Embryonic facial prominence (tissue), 1 donor: ENCODE results near the gene TAS1R2.
"Not testable (repeated sequence)": the region's sequence is repeated elsewhere in the genome, so short reads cannot be mapped to it uniquely, and the experiment has no call there.

ENCODE experiments used
- DNase-seq: peaks from one replicate; pipeline ENCODE4 v3.0.0-alpha.2; 2016; ENCODE audit errors: extremely low spot score

The TAS1R2 gene

DNA sequence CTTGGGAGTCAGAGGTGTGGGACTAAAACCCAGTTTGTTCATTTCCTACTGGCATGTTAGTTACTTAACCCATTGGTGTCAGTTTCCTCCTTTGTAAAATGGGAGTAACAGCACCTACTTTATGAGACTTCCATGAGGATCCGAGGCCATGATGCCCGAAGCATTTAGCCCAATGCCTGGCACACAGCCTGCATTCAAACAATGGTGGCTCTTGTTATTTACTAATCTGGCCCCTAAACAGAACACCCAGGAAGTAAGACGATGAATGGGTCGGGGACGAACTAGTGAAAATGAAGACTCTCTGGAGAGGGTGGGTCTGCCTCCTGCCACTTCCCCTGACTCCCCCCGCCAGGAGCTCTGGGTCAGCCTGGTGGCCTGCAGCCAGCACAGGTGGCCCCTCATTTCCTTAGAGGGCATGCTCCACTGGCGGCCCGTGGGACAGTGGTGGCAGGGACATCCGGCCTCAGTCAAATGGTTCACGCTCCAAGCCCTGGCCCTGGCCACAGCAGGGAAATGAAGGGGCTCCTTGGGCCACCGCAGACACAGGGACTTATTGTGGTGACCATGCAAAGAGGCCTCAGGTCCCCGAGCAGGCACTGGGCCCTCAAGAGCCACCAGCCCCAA is 9.5 kb upstream of the TAS1R2 start:
- DNase-seq = no peak

DNA sequence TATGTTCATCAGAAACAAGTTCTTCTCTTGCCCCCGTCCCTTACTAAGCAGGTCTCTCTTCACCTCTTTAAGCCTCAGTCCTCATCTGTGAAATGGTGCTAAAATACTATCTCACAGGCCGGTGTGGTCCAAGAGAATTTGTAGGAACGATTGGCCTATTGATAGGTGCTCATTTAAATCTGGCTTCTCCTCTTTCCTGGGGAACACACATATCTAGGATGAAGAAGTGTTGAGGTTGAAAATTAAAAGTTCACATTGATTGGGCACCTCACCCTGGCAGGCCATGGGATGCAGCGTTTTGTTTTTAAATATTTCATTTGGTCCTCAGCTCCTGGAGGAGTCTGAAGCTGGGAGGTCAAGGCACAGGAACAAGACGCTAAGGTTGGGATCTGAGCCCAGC is 8.9 kb upstream of the TAS1R2 start:
- no peak for DNase-seq

DNA sequence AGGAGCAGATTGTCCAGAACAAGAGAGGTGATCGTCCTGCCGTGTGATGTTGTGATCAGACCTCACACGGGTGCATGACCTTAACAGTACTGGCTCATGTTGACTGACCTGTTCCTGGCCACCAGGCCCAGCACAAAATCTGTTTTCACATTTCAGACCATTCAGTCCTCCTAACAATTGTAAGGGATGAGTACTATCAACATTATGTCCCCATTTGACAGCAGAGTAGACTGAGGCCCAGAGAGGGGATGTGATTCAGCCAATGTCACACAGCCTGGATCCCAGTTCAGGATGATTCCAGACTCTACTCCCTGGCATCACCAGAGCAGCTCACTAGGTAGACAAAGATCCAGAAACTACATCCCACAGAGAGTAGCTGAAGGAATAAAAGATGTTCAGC is 7.4 kb upstream of the TAS1R2 start:
- DNase-seq = no peak

DNA sequence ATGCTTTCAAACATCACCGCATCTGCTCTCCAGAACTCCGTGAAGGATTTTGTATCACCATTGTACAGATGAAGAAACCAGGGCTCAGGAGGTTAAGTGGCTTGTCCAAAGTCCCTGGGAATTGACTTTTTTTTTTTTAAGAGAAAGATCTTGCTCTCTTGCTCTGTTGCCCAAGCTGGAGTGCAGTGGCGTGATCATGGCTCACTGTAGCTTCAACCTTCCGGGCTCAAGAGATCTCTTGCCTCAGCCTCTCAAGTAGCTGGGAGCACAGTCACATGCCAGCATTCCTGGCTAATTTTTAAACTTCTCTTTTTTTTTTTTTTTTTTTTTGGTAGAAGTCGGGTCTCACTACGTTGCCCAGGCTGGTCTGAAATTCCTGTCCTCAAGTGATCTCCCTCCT is 6.9 kb upstream of the TAS1R2 start:
- no peak for DNase-seq

DNA sequence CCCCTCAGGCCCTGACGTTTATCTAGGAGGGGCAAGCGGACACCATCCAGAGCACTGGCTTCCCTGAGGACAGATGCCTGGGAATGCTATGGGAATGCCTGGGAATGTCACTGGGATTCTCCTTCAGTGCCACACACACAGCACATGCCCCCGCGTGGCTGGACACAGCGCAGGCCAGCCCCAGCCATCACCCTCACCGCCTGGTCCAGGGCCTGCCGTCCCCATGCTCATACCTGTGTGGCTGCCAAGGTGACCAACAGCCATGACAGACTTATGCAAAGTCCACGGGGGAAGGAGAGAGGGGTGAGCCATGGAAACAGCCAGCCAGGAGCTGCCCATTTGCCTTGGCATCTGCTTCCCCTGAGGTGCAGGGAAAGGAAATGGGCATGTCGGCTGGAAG is 5.7 kb upstream of the TAS1R2 start:
- DNase-seq = no peak

DNA sequence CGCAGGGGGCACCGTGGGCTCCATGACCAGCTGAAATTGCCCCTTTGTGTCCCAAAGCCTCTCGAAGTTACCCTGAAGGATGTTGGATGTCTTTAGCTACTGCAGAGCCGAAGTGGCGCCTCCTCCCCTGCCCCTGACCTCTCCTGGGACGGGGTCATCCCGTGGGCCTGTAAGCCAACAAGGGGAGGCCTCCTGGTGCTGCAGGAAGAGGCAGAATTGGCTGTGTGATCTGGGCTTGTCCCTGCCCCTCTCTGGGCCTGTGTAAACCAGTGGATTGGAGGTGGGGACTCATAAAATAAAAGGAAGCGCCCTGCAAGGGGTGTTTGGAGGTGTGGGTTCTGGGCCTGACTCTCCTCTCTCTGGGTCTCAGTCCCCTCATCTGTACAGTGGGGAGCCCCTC is 2.1 kb upstream of the TAS1R2 start:
- DNase-seq = no peak

DNA sequence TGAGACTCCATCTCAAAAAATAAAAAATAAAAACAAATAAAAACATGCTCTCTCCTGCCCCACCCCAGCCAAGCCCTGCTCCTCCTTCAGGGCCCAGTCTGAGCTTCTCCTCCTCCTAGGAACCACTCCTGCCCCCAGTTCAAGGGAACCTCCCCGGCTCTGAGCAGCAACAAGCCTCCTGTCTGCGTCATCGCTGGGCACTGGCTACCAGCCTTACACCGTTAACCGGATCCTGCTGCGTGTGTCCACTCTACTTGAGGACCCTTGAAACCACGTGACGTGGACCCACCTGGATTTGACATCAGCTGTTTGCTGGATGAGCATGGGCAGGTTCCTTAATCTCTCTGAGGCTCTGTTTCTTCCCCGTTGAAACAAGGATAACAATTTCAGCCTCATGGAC is 1.6 kb upstream of the TAS1R2 start:
- no peak for DNase-seq

DNA sequence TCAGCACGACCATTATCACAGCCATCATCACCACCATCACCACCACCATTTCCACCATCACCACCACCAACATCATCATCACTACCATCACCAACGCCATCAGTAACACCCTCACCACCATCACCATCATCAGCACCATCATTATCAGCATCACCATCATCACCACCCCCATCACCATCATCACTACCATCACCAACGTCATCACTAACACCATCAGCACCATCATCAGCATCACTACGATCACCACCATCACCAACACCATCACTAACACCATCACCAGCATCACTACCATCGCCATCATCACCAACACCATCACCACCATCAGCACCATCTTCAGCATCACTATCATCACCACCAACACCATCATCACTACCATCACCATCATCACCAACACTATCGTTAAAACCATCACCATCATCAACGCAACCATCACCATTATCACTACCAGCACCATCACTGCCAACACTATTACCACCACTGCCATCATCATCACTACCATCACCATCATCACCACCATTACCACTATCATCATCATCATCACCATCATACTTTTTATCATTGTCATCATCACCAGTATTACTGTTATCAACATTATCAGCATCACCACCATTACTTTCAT is 1.3 kb downstream of the TAS1R2 start:
- DNase-seq = no peak

DNA sequence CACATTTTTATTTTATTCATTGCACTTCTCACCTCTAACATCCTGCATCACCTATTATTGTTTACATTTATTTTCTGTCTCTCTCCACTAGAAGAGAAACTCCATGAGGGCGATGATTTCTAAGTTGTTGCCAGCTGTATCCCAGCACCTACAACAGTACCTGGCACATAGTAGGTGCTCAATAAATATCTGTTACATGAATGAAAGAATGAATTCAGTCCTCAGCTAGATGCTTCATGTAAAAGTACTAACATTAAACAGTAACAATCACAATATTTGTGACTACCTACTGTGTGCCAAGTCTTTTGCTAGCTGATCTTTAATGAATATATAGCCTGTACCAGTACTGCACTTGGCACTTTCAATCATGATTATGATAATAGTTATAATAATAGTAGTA is 3.0 kb downstream of the TAS1R2 start:
- no peak for DNase-seq

DNA sequence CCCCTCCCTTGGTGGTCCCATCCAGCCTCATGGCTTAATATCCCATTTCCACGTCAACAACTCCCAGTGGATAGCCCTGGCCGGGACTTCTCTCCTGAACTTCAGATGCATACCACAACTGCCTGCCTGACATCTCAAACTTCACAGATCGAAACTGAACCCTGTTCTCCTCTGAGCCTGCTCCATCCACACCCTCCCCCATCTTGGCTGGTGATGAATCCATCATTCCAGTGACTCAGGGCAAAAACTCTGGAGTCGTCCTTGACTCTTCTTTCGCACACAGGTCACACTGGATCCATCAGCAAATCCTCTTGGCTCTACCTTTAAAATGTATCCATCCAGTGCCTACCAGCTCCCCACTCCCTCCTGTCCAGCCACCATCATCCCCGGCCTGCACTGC is 3.9 kb downstream of the TAS1R2 start:
- no peak for DNase-seq

DNA sequence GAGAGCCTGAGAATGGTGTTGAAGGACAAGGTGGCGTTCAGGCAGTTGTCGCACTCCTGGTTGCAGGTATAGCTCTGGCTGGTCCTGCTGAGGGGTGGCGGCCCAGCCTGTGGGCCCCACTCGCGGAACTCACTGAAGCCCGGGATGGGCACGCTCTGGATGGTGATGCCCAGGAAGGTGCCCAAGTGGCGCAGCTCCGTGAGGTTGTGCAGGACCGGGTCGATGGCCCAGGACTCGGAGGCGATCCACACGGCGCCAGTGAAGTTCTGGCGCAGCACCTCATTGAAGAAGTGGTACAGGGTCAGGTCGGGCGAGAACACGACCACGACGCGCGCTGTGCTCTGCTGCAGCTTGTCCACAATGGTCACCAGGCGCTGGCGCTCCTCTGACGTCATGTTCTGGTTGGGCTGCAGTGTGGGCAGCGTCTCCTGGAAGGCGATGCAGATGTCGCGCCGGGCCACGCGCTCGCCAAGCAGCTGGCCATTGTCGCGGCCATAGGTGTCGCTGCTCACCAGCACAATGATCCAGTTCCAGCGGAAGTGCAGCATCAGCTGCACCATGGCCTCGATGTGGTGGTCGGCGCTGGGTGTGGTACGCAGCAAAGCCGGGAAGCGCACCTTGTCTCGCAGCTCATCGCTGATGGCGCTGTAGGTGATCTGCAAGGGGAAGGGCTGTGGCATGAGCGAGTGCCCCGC is 5.0 kb downstream of the TAS1R2 start:
- no peak for DNase-seq

DNA sequence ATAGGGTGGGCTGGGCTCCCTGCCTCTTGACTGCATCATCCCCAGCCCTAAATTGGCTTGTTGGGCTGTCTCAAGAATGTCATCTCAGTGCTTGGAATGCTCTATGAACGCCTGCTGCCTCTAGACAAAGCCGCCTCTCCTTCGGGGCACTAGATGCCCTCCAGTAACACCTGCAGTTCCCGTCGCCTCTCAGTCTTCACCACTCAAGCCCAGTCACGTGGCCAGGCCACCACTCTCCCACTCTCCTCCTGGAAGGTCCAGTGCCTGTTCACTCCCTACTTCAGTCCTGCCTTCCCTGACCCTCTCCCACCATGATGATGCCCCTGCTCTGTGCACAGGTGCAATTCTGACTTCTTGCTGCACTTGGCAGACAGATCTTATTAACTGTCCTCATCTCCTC is 7.0 kb downstream of the TAS1R2 start:
- no peak for DNase-seq

DNA sequence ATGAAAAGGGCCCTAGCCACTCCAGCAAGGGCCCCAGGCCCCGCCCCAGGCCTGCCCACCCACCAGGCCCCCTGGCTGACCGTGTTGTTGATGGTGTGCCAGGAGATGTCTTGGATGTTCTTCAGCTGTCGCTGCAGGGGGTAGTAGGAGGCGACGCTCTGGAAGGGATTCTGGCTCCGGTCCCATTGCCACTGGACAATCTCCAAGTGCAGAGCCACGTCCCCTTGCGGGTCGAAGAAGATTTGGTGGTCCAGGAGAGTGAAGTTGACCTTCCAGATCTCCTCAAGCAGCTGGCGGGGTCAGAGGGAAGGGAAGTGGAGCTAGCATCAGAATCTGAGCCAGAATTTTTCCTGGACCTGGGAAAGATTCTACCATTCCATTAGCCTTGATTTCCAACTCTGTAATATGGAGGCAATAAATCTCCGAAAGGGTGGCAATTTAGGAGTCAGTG is 10.2 kb downstream of the TAS1R2 start:
- DNase-seq = no peak

DNA sequence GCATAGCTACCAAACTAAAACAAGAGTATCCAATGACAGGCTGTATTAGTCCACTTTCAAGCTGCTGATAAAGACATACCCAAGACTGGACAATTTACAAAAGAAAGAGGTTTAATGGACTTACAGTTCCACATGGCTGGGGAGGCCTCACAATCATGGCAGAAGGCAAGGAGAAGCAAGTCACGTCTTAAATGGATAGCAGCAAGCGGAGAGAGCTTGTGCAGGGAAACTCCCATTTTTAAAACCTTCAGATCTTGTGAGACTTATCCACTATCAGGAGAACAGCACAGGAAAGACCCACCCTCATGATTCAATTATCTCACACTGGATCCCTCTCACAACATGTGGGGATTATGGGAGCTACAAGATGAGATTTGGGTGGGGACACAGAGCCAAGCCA is 11.7 kb downstream of the TAS1R2 start:
- DNase-seq = not testable (repeated sequence)

DNA sequence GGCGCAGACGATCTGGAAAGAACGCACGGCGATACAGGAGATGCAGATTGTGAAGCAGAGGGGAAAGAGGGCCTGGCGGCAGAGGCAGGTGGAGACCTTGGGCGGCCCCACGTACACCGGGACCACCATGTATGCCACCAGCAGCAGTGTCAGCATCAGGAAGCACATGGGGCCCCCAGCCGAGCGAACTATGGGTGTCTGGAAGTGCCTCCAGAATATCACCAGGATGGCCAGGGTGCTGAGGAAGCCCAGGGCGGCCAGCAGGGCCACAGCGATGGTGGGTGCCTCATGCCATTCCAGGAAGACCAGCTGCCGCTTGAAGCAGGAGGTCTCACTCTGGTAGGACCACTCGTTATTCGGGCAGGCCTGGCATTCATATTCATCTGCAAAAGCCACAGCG is 19.3 kb downstream of the TAS1R2 start:
- DNase-seq = no peak

DNA sequence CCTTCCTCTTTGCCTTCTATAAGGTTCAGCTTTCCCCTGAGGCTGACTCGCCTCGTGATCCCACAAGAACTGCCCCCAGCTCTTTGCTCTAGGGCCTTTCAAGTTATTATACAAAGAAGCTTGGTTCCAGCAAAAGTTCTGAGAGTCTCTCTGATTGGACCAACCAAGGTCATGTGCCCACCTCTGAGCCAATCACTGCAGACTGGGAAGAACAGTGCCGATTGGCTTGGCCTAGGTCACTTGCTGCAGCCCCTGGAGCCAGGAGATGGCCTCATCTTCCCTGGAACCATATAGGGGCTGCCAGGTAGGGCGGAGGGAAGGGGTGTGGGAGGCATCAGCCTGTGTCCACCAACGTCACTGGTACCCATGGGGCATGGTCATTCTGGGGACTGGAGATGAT is 22.8 kb downstream of the TAS1R2 start:
- no peak for DNase-seq

DNA sequence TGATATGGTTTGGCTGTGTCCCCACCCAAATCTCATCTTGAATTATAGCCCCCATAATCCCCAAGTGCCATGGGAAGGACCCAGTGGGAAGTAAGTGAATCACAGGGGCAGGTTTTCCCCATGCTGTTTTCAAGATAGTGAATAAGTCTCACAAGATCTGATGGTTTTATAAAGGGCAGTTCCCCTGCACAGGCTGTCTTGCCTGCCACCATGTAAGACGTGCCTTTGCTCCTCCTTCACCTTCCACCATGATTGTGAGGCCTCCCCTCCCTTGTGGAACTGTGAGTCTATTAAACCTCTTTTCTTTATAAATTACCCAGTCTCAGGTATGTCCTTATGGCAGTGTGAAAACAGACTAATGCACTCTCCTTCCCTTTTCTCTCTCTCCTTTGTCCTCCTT is 27.1 kb downstream of the TAS1R2 start:
- not testable (repeated sequence) for DNase-seq

DNA sequence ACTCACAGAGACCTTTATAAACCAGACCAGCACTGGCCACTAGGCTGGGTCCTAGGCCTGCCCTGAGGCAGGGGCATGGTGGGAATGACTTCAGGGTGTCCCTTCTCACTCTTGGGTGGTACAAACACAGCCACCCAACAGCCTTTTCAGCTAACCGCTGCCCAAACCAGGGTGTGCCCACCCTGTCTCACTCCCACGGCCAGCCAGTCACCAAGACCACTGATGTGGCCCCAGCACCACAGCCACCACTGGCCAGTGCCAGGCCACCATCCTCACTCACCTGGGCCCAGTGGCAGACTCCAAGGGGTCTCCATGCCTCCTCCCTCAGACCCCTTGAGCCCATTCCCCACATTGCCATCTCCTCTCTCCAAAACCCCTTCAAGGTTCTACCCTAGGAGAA is 27.8 kb downstream of the TAS1R2 start:
- no peak for DNase-seq

DNA sequence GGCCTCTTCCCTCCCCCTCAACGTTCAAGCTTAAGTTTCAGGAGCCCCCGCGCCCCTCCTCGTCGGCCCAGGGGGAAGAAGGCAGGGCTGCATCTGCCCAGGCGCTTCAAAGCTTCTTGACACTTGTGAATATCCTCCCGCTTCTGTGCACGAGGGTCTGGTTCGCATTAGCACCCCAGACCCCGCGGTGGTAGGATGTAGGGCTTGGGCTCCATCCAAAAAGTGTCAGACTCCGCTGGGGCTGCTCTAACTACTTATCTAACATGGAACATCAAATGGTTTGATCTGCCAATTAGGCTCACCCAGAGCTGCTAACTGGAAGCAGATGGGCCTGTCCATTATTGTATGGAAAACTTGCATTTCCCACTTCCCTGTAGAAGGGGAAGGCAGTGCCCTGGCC is 28.9 kb downstream of the TAS1R2 start:
- DNase-seq = no peak

DNA sequence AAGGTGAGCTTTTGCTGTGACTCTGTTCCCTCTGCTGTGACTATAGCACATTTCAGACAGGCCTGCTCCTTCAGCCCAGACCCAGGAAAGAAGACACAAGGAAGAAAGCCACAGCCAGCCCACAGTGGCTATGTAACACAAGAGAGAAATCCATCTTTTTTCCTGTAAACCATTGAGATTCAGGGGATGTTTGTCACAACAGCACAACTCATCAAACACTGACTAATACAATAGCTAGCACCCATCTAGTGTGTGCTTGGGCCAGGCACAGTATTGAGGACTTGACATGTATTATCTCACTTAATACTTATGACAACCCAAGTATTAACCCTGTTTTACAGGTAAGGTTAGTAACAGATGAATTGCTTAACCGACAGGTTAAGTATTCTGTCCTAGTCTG is 29.8 kb downstream of the TAS1R2 start:
- no peak for DNase-seq

DNA sequence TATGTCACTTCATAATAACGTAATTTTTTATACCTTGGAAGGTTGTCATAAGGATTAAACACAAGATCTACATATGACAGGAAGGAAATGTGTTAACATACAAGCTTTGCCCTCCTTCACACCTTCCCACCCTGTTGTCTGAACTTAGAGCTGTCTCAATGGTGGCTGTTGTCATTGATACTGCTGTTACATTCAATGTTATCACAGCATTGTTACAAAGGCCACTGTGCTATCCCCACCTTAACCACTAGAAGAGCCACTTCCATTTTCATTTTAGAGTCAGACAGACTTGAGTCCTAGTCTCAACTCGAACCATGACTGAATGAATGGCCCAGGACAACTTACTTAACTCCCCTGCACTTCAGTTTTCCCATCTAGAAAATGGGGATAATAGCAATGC is 31.2 kb downstream of the TAS1R2 start:
- no peak for DNase-seq

DNA sequence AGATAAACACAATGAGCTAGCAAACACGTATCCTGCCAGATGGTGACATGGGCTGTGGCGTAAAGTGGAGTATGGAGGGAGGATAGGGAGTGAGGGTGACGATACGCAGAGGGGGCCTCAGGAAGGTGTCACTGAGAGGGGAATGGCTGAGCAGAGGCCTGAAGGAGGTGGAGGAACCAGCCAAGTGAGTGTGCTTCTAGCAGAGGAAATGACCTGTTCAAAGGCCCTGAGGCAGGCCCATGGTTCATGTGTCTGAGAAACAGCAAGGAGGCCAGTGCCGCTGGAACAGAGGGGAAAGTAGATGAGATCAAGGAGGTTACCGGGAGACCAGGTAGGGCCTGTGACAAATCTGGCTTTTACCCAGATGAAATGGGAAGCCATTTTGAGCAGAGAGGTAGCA is 36.0 kb downstream of the TAS1R2 start:
- DNase-seq = no peak
